Measurements from ENCODE around the gene KRTAP10-3.

Gene KRTAP10-3

DNA sequence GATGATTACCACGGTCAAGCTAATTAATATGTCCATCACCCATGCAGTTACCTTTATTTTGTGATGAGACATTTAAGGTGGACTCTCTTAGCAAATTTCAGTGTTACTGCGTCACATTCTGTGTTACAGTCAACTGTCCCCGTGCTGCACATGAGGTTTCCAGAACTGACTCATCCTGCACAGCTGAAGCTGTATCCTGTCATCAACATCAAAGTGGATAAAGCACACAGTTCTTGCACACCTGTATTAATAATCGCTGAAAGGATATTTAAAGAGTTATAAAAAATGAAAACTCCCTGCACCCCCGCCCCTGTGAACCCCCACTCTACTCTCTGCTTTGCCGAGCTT is 25.2 kb upstream of the KRTAP10-3 start:
- no peak overlapping the region for H3K9ac ChIP-seq (ENCODE audit: low read length)
- H3K9me3 ChIP-seq (ENCODE audit: insufficient read depth, low read length), result peaks cover 10% of the 10 kb centered on the region; the same call in 1 of the 2 replicates
- H3K79me2 ChIP-seq (ENCODE audit: insufficient read depth, low read length), result no peaks in the 10 kb centered on the region
- H3K36me3 ChIP-seq (ENCODE audit: low read length), result no peaks in the 10 kb centered on the region
- no peak overlapping the region for H3K4me3 ChIP-seq (ENCODE audit: insufficient read depth, low read length, poor library complexity, severe bottlenecking)
- no peak overlapping the region for H3K4me2 ChIP-seq (ENCODE audit: low read depth, low read length, poor library complexity, severe bottlenecking)
- no peak overlapping the region for H2AFZ ChIP-seq (ENCODE audit: low read depth, low read length, severe bottlenecking)
- no peaks in the 10 kb centered on the region for H3K9me2 ChIP-seq (replicated peaks; ENCODE audit: insufficient read depth, low read length)
- no peaks in the 10 kb centered on the region for H3F3A ChIP-seq (ENCODE audit: insufficient read depth)
- H3K27ac ChIP-seq (ENCODE audit: low read depth, low read length), result no peak overlapping the region
- no peak for TF ChIP-seq EZH2phosphoT487 (conservative IDR thresholded peaks at IDR 0.05; ENCODE audit: low read length)
- TF ChIP-seq, protein P1, sequence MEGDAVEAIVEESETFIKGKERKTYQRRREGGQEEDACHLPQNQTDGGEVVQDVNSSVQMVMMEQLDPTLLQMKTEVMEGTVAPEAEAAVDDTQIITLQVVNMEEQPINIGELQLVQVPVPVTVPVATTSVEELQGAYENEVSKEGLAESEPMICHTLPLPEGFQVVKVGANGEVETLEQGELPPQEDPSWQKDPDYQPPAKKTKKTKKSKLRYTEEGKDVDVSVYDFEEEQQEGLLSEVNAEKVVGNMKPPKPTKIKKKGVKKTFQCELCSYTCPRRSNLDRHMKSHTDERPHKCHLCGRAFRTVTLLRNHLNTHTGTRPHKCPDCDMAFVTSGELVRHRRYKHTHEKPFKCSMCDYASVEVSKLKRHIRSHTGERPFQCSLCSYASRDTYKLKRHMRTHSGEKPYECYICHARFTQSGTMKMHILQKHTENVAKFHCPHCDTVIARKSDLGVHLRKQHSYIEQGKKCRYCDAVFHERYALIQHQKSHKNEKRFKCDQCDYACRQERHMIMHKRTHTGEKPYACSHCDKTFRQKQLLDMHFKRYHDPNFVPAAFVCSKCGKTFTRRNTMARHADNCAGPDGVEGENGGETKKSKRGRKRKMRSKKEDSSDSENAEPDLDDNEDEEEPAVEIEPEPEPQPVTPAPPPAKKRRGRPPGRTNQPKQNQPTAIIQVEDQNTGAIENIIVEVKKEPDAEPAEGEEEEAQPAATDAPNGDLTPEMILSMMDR (IDR thresholded peaks at IDR 0.05; ENCODE audit: insufficient read depth, low read length, poor library complexity, severe bottlenecking), result no peak
- H4K20me1 ChIP-seq (ENCODE audit: low read depth, low read length), result no peaks in the 10 kb centered on the region
- H3K27me3 ChIP-seq (ENCODE audit: low read length), result no peaks in the 10 kb centered on the region

DNA sequence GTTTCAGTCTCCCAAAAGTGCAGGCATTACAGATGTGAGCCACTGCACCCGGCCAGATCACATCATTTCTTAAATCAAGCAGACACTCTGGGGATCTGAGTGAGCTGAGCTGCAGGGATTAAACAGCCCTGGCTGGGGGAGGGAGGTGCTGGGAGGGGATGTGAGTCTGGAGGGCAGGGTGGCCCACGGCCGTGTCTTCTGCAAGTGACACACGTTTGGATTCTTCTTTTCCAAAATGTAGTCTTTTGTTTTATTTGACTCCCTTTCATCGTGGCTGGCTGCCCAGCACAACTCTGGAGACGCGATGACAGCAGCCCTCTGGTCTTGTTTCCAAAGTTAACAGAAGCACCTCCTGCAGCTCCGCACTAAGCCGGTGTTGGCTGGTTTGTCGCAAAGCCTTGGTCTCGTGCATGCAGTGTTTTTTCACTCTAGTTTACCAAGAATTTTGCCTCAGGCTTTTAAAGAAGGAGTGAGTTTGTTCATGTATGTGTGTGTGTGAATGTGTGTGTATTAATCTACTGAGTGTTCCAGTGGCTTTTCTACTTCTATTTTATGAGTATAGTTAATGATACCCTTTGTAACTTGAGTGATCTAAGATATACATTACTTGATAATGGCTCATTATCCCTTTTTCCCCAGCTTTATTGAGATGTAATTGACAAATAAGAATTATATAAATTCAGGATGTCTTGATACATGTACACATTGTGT is 24.6 kb upstream of the KRTAP10-3 start:
- H3K4me2 ChIP-seq (ENCODE audit: low read depth, low read length, poor library complexity, severe bottlenecking), result no peak overlapping the region

GRCh38 chr21:44582055-44582454 is 23.5 kb upstream of the KRTAP10-3 start:
- Histone ChIP-seq H3K9ac (ENCODE audit: low read length) (no peak overlapping the region), H3K4me2 (ENCODE audit: low read depth, low read length, poor library complexity, severe bottlenecking) (no peak overlapping the region), H2AFZ (ENCODE audit: low read depth, low read length, severe bottlenecking) (no peak overlapping the region), H3K4me3 (ENCODE audit: insufficient read depth, low read length, poor library complexity, severe bottlenecking) (no peak overlapping the region), H3K27ac (ENCODE audit: low read depth, low read length) (no peak overlapping the region), H3K9me2 (replicated peaks; ENCODE audit: insufficient read depth, low read length) (no peaks in the 10 kb centered on the region), H3K79me2 (ENCODE audit: insufficient read depth, low read length) (no peaks in the 10 kb centered on the region), H3K9me3 (ENCODE audit: insufficient read depth, low read length) (peaks cover 10% of the 10 kb centered on the region; the same call in 1 of the 2 replicates), H4K20me1 (ENCODE audit: low read depth, low read length) (no peaks in the 10 kb centered on the region), H3F3A (ENCODE audit: insufficient read depth) (no peaks in the 10 kb centered on the region), H3K27me3 (ENCODE audit: low read length) (no peaks in the 10 kb centered on the region), H3K36me3 (ENCODE audit: low read length) (no peaks in the 10 kb centered on the region)
- TF ChIP-seq EZH2phosphoT487 (conservative IDR thresholded peaks at IDR 0.05; ENCODE audit: low read length), result no peak
- TF ChIP-seq, protein P1 (IDR thresholded peaks at IDR 0.05; ENCODE audit: insufficient read depth, low read length, poor library complexity, severe bottlenecking), result no peak

More for the DNA sequence above, 24.6 kb upstream of the KRTAP10-3 start:
- H4K20me1 ChIP-seq (ENCODE audit: low read depth, low read length), result no peaks in the 10 kb centered on the region
- H3K9ac ChIP-seq (ENCODE audit: low read length), result no peak overlapping the region
- no peak overlapping the region for H3K27ac ChIP-seq (ENCODE audit: low read depth, low read length)
- no peak overlapping the region for H2AFZ ChIP-seq (ENCODE audit: low read depth, low read length, severe bottlenecking)
- H3K9me3 ChIP-seq (ENCODE audit: insufficient read depth, low read length), result peaks cover 10% of the 10 kb centered on the region; the same call in 1 of the 2 replicates
- H3K4me3 ChIP-seq (ENCODE audit: insufficient read depth, low read length, poor library complexity, severe bottlenecking), result no peak overlapping the region
- H3F3A ChIP-seq (ENCODE audit: insufficient read depth), result no peaks in the 10 kb centered on the region
- no peaks in the 10 kb centered on the region for H3K9me2 ChIP-seq (replicated peaks; ENCODE audit: insufficient read depth, low read length)
- TF ChIP-seq, protein P1 (IDR thresholded peaks at IDR 0.05; ENCODE audit: insufficient read depth, low read length, poor library complexity, severe bottlenecking), result no peak
- TF ChIP-seq EZH2phosphoT487 (conservative IDR thresholded peaks at IDR 0.05; ENCODE audit: low read length), result no peak
- no peaks in the 10 kb centered on the region for H3K36me3 ChIP-seq (ENCODE audit: low read length)
- H3K27me3 ChIP-seq (ENCODE audit: low read length), result no peaks in the 10 kb centered on the region
- no peaks in the 10 kb centered on the region for H3K79me2 ChIP-seq (ENCODE audit: insufficient read depth, low read length)
